SHP77 (cell line): ENCODE results near the gene TRPM3.

Experiments
- DNase-seq, 2 experiments: peaks; one replicate each; lab custom pipeline; 2025; lab: John Stamatoyannopoulos, UW

Gene TRPM3

DNA sequence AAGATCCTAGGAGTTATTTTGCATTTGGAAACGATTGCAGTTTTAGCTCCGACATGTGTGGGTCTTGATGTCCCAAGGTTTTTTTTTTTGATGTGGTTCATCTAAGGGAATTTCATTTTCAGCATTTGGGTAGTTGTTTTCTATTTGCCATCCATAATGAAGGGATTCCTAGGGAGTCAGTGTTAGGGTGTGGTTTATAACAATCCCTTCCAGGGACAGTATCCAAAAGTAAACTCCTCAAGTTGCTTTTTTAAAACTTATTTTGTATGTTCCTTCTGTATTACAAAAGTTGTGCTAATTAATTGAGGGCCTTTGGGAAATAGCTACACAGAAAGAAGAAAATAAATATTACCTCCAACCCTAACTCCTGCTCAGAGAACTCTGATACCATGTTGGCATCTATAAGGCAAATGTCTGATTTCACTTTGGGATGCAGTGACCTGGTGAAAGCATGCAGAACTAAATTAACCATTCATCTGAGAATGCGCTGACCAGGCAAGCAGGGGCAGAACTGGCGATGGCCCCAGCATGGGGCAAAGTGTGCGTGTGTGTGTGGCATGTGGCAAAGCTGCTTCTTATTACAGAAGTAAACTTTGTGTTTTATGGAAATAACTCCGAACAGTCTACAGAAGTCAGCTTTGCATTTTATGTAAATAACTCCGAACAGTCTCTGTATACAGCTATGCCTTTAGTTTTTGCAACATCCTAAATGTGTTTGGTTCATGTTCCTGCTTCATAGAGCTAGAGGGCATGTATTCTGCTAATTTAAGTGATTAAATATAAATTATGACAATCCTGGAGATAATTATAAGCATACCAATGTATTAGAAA, 237.2 kb downstream of the TRPM3 start:
- DNase-seq = no peak

DNA sequence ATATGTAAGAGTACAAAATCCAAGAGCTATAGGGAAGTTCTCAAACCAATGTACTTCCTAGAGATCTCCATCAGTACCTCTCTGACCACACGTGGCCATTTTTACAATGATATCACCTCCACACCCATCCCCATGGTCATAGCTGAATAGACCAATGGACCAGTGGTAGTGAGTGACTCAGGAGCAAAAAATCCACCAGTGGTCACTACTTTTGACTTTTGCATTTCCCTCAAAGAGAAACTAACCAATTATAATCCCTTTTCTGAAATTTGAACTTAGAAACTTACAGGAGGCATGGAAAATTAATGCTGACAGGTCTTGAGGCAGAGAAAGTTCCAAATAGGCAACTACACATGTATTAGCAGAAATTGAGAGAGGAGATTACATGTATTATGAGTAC, 238.4 kb downstream of the TRPM3 start:
- no peak for DNase-seq

DNA sequence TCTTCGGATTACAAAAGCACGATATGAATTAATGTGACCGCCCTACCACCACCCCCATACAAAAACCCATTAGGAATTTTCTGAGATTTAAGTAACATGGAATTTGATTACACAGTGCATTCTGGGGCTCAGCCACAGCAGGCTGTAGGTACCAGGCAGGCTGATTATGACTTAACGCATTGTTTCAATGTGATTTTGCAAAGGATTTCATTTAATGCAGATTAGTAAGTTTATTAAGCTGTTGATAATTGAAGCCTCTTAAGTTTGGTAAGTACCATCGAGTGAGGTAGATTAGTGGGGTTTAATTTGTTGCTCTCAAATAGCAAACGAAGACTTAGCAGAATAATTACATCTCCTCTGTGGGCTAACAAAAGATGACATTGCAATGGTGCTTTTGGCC, 240.1 kb downstream of the TRPM3 start:
- DNase-seq = no peak

DNA sequence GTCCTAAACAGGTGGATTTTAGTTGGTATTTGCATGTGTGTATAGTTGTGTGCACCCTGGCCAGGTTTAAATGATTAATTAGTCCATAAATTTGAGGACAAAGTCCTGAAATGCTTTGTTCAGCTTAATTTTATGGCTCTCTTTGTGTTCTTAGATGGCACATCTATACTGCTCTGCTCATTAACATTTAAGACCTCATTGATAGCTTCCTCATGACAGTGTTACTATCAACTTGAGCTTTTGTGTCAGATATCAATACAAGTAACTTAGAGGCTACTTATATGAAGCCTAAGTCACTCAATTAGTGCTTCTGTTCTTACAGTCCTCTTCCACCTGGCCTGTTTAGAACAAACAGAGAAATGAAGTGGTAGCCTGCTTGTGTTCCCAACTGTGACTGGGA, 240.9 kb downstream of the TRPM3 start:
- no peak for DNase-seq

DNA sequence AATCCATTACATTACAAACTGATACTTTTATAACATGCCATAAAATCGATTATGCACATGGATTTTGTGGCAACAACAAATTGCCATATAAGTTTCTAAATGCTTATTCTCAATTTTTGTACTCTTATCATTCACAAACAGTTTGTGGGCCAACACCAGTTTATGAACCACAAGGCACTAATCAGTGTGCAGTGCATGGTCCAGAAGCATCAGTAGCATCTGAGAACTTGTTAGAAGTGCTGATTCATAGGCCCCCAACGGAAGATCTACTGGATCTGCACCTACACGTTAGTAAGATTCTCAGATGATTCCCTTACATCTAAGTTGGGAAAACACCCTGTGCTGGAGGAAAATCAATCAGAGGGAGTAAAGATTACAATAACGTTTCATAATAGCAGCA, 242.8 kb downstream of the TRPM3 start:
- DNase-seq = no peak

DNA sequence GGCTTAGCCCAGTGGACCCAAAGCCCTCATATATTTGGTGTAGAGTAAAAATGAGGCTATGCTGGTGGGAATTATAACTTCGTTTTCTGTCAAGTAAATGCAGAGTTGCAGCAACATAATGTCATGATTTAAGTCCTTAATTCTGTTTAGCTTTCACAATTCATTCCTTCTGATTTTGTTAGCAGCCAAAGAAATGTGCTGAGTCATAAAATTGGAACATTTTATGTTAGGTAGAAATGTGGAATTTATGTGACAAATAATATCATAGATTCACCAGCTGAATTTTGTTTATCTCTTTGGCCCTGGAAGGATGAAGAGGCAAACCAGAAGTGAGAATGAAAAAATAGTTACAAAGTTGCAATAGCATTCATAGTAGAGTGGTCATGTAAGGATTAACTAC, 247.0 kb downstream of the TRPM3 start:
- no peak for DNase-seq

DNA sequence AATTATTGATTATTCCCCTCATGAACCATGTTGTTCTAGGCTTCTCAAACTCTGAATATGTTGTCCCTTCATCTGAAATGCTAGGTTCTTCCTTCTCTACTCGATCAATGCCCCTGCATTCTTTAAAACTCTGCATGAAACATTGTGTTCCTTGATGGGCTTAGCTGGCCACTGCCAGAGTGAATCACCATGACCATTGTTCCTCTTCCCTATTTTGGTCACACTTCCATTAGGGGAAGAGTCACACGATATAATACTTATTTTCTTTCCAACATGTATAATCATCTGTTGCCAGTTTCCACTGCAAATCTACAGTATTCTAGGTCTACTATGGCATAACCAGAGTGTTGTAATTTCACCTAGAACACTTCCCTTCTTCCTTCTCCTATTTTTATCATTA, 247.9 kb downstream of the TRPM3 start:
- DNase-seq = no peak

DNA sequence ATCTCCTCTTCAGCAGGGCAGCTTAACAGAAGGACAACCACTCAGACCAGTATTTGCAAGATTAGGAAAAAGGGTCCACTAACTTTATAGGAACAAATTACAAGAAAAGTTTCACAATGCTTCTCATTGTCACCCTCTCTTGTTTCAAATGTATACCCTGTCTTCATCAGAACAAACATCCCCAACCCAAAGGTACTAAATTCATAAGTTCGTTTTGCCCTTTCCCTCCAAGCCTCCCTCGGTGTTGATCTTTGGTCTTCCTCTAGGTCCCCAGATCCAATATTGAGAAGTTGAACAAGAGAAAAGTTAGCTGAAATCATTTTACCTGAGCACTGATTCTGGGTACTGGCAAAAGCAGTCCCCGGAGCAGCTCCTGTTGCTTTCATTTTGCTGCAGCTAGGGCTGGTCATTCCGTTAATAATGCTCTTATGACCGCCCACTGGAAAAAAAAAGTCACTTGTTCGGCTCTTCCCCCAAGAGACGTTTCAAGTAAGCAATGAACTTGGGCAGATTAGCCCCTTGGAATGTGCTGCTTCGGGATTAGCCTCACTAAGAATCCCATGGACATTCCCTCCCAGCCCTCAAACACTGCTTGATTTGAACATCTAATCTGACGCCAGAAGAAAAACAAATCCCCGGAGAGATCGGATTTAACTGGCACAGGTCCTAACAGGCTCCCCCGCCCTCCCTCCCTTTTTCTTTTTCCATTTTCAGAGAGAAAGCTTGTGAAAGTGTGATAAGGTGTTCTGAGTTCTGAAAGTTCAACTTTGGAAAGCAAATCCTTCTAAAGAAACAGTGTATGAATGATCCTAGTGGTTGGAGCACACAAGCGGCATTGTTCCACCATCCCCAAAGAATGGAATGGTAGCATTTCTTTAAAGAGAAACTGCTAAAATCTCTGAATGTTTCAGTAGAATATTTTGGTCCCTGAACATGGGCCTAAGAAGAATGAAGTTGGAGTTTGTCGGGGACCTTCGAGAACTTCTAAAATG, 252.5 kb downstream of the TRPM3 start:
- DNase-seq = no peak

DNA sequence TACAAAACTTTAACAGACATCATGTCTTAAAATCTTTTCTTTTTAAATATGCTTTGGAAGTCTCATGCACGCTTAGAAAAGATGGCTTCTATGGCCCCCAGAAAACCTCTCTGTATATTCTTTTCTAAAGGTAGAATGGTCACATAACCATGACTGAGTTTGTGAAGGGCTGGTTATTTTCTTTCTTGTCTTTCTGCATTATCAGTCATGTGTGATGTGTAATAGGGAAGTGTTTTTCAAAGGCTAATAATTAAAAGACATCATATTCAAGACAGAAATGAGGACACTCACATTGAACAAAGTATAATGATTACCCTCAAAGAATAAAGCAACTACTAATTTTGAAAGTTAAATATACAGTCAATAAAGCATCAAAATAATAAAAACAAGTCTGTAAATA, 253.4 kb downstream of the TRPM3 start:
- DNase-seq = no peak

DNA sequence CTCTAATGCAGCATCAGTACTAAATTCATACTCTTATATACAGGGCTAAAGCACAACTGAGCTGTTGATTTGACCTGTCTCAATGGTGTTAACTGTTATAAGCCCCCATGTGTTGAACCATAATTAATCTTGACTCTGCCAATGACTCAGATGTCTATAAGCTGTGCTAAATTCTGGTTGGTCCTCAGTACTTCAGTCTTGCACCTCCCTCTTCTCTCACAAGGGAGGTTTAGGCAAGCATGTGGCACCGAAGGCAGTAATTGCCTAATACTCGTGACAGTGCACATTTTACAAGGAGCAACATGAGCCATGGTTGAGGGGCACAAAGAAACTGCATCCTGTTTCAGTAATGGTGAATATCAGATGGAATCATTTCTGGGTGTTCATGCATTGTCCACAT, 255.9 kb downstream of the TRPM3 start:
- DNase-seq = no peak

DNA sequence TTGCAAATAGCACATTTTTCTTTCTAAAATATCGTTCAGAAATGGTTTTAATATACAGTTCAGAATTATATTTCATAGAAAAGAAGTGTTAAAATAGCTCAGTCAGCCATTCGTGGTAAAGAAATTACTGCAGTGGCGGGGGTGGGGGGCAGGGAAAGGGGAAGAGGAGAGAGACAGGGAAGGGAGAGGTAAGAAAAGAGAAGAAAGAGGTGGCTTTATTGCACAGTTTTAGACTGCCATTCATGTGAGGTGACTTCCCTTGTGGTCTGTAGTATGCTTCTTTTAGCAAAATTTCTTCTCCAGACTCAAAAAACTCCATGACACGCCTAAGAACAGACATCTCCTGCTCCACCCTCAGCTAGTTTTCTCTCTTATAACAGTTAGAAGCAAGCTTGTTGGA, 259.6 kb downstream of the TRPM3 start:
- DNase-seq = no peak

DNA sequence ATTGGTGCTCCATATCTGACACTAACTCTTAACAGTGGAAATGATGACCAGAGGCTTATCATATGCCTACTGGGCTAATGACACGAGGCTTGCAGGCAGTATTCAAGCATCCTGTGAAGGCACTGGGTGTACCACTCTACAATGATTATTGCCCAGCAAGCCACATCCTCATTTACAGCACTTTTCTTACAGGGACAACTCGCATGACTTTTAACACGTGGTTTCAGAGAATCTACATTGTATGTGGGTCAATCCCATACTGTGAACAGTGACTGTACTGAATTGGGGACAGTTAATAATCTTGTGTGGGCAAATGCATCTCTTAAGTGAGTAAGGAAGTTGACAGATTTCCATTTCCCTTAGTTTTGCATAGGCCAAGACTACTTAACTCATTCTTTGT, 260.0 kb downstream of the TRPM3 start:
- DNase-seq = no peak

DNA sequence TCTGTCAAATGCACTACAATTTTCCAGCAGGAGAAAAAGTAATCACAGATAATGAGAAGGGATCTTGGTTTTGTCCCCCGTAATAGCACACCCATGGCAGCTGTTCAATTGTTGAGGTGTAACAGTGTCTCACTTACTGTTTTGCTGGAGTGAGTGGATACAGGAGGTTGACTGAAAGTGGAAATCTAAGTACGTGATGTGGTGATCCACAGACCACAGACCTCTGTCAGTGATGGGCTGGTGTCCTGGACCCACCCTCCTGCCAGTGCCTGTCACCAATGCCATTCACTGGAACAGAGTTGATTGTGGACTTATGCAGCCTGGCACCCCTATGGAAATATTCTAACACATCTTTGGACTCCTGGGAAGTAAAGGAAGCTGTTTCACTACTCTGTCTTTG, 261.7 kb downstream of the TRPM3 start:
- no peak for DNase-seq

DNA sequence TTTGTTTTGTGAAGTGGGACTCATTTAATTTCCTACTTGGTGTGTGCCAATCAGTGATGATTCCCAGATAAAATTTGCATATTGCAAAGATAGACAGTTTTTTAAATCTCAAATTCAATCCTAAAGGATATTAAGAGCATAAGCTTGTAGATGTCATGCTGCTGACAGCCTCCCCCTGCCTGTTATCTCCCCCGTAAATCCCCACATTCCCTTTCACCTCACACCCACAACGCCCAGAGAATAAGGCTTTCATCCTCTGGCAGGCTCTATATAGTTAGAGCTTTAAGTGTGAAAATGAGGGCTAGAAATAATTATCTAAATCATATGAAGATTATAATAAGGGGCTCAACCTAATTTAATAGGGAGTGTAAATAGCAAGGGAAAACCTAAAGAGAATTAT, 265.0 kb downstream of the TRPM3 start:
- DNase-seq = no peak

DNA sequence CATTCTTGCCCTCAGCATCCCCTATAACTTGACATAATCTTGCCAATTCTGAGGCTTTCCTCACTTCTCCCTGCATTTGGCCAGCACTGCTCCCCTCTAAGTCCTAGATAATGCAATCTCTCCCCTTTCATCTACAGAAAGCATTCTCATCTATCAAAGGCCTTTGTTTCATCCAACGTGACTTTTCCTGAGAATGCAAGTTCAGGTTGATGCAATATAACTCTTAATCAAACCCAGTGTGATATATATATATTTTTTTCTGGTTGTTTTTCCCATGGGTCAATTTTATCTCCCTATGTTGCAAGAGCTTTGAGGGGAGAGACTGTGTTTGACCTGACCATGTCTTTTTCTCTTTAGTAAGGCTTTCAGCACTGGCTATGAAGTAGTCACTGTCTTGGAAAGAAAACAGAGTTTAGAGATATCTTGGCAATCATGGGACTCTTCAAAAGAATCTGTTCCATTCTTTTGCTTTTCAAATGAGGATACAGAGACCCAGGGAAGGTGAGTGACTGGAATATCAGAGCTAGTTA, 268.6 kb downstream of the TRPM3 start:
- DNase-seq = no peak

DNA sequence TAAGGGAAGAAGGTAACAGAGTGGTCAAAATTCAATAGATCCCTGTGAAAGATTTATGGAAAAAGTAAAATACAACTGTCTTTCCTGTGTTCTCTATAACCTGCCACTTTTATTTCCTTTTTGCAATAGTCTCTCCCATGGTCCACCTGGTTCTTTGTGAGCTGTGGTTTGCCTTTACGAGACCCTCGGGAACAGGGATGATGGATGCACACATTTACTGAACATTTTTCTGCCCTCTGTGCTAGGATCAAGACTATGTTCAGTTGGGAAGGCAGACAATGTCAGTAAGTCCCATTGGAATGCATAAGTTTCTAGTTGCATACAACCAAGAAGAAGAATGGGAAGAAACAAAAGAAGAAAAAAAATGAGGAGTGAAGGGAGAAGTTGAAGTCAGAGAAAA, 281.2 kb downstream of the TRPM3 start:
- no peak for DNase-seq

DNA sequence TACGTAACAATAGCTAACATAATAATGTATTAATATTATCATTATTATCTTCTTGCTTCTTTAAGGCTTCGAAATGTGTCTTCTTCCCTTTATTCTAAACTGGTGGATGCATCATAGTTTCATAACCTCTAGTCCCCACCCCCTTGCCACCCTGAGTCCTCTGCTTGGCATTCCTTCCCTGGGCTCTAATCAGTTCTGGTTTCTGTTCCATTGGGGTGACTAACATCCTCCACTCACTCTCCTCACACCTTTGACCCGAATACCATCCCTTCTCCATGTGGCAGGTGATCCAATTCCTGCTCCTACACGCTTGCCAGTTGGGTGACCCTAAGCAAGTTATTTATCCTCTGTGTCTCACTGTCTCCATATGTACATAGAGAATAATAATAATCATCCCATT, 286.1 kb downstream of the TRPM3 start:
- DNase-seq = no peak

DNA sequence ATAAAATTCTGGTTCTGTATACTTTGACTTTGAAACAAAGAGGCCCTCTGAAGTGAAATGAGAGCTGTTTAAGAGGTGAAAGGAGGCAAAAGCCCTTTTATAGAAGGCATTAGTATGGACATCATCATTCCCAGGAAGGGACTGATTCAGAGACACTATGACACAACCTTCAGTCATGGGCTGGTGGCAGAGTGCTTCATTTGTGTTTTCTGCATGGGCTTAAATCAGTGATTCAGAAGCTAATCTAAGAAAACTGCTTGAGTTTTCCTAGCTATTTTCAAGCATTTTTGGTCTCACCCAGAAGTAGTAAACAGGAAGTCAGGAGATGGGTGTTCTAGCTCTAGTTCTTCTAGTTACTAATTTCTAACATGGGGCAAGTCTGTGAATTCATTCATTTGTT, 288.9 kb downstream of the TRPM3 start:
- DNase-seq = no peak

DNA sequence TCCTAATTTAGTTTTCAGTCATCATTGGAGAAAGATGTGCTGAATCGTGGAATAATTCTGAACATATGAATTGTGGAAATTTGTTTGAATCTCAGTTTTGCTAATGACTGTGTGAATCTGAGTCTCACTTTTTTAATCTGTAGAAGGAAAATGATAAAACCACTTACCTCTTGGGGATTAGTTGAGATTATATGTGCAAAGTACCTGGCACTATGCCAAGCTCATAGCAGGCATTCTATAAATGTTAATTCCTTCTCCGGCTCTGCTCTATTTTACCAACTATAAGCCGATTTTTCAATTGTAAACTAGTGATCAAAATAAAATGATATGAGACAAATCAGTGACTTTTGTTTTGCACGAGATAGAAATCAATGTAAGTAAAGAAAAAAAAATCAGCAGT, 290.8 kb downstream of the TRPM3 start:
- DNase-seq = no peak

DNA sequence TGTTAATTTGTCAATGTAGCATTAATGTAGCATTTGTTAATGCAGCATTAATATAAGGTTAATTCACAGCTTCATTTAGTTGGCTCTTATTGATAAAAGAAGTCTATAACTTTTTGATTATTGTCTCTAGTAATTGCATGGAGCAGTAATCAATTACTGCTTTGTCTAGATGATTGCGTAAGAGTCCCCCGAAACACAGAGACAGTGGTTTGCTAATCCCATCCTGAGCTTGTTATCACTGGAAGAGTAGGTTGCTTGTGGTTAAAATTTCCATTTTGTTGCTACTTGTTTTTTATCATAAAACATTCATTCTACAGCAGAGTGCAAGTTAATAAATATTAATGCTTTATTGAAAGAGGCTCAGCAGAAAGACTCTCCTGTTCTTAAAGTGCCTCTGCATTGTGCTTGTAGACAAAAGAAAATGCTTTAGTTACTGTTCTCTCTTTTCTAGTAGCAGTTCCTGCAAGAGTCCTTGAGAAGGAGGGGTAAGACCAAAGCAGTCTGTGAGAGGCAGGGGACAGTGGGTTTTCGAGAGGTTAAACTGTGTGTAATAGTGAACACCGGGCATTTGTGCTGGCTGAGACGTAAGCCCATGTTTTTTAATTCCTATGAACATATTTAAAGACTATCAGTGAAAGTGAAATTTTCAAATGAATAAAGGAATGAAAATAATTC, 291.7 kb downstream of the TRPM3 start:
- DNase-seq = no peak

DNA sequence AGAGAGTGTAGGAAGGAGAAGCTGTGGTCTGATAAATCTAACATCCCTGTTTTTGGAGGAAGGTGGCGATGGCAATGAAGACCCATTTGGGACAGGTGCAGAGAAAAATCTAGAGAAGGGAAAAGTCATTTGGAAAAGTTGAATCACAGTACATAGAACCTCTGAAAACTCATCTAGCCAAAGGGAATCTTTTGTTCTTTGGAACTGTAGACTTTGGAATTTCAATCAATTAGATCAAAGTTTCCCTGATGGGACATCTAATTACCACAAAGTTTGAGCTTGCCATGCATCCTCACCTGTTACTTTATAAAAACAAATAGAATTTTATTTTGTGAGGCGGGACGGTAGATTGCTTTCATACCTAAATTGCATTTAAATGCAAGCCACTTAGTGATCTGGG, 294.9 kb downstream of the TRPM3 start:
- no peak for DNase-seq

DNA sequence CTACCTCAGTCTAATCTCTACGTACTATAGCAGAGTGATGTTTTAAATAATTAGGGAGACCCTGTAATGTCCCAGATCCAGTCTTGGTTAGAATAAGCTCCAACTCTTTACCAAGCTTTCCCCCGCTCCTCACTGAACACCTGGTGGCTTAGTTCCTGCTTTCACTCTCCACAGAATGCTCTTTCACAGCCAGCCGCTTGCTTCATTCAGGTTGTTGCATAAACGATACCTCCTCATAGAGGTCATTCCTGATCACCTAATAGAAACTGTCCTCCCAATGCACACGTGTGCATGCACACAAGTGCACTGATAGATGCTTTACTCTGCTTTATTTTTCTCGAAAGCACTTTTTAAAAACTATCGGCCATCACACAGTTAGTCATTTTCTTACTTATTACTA, 298.1 kb downstream of the TRPM3 start:
- DNase-seq = no peak
